GM21390 (cell line): ENCODE measurements around the gene B3GNT2.

Experiments used
- ATAC-seq: cut with Tn5 transposase; IDR thresholded peaks from one replicate; pipeline ENCODE4 v1.9.1; 2021; ENCODE audit not compliant: unreplicated experiment

Gene B3GNT2

DNA sequence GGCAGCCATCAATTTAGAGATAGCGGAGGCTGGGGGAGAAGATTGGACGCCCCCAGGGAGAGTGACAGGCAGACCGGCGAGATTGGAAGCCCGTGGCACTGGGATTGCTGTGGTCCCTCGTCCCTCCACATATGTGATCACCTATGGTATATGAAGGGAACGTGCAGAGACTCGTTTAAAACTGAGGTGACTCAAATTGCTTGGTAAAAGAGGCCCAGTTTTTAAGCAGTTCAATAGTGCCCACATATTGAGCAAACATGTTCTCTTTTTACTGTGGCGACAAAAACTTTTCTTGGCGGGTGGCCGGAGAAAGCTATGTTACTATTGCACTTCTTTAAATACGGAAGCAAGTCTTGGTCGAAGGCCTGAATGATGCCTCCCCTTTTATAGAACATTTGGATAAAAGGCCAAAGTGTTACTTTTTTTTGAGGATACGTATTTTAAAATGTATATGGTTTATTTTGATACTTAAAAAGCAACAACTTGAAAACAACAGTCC lies 9.1 kb downstream of the B3GNT2 start:
- no peak for ATAC-seq

DNA sequence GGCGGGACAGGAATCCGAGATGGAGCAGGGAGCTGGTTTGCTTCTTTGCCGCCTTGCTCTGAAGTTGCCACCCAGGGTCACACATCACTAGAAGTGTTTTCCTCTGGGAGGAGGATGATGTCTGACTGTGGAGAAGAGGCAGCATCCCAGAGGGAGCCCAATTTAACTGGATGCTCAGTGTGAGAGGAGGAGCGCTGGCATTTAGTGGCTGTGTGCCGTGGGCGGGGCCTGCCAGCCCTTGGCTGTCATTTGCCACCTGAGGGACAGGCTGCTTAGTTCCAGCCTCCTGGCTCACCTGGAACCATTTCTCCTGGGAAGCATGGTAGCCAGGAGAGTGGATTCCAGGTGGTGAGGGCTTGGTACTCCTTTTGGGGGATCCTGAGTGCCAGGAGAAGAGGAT lies 9.6 kb downstream of the B3GNT2 start:
- ATAC-seq = no peak

DNA sequence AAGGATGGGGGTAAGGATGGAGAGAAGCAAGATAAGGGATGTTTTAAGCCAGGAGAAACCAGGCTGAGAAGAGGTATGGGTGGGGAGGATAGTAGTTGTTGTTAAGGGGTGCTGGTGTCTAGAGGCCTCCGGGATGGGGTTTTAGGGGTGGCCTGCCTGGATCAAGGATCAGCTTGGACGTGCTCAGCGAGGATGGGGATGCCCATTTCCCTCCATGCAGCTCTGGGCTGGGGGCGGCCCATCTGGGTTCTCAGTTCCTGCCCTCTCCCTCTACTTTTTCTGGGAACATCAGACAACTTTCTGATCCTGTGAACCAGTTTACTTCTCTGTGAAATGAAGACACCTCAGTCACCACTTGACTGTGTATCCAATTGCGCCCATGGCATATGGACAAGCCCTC lies 10.1 kb downstream of the B3GNT2 start:
- no peak for ATAC-seq

DNA sequence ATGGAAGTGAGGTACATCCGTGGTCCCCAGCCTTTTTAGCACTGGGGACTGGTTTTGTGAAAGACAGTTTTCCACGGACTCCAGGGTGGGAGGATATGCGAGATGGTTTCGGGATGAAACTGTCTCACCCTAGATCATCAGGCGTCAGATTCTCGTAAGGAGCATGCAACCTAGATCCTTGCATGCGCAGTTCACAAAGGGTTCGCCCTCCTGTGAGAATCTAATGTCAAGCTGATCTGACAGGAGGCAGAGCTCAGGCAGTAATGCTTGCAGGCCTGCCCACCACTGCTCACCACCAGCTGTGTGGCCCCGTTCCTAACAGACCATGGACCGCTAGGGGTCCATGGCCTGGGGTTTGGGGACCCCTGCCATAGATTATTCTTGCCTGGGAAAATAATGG lies 11.6 kb downstream of the B3GNT2 start:
- ATAC-seq = no peak

DNA sequence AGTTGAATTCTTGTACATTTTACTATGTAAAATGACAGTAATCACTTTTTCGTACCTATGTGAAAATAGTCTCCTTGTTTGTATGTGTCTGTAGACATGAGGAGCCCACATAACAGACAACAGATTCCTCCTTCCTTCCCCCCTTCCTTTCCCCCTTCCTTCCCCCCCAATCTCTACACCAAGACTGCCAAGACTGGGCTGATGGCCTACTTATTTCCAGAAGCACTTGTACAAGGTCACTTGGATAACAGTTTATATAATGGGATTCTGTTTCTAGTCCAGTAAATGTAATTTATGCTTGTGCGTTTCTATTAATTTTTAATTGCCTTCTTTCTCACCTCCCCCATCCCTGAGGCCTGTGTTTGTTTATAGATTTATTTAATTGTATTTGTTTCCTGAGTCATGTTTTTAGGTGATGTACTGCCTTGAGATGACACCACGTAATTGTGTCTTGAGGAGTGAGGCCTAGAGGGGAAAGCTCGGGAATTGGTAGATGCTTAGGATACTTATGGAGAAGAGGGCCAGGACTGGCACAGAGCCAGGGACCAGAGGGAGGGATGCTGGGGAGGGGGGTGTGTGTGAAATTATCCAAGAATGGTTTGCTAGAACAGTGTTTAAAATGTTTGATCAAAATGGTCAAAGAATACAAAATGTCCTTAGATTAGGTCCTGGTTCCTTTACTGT lies 12.3 kb downstream of the B3GNT2 start:
- no peak for ATAC-seq

DNA sequence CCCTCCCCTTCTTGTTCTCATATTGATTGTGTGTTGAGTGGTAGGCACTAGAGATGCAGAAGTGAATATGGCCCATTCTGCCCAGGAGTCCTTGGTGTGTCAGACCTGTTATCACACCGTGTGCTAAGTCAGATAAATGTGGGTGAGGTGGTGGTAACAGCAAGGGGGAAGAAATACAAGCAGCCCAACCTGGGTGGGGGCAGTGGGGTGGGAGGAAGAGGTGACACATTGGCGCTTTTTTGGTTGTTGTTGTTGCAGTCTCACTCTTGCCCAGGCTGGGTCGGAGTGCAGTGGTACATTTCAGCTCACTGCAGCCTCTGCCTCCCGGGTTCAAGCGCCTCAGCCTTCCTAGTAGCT lies 12.8 kb downstream of the B3GNT2 start:
- no peak for ATAC-seq

DNA sequence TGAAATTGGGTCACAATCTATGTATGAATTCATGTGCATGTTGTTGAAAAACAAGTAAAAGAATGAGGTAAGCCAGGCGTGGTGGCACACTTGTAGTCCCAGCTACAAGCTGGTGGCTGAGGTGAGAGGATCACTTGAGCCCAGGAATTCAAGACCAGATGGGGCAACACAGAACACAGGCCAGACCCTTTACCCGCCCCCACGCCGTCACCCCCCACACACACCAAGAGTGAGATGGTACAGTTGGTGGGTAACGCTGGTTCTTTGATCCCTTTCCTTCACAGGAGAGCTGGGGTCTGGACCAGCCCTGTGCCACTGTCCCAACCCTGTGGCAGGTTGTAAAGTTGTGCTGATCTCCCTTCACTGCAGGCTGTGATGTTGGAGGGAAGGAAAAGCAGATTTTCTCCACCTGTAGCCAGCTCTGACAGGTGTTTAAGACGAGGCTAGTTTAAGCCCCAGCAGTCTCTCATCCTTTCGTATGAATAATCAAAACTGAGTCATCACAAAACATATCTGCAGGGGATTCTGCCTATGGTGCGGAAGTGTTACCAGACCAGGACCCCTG lies 13.6 kb downstream of the B3GNT2 start:
- ATAC-seq = no peak

DNA sequence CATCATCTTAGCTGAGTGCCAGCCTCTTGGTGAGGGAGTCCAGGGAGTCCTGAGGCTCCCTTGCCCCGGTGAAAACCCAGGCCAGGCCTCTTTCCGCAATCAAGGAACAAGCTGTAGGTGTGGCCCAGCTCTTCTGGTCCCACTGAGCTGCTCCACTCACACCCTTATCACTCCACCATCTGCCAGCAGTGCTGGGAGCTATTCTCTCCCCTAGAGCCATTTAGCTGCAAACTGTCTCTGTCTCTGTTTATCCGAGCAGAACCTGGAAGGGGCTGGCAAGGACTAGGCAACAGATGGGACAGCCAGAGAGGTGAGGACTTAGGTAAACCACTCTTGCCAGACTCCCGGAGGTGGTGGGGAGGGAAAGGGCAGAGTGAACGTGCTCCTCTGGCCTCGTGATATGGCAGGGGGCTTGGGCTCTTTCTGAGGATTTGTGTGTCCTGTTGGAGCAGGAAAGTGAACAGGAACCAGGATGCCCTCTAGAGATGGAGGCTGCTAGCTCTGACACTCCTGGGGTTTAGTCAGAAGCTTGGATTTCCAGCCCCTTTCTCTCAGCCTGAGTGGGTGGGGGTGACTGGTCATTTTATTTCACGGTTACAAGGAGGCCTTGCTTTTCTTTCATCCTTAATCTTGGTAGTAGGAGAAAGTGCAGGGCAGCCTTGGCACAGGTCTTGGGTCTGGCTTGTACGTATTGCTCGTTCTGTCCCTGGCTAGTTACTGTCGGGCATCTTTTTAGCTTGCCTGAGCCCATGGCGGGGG lies 19.6 kb downstream of the B3GNT2 start:
- ATAC-seq = no peak

DNA sequence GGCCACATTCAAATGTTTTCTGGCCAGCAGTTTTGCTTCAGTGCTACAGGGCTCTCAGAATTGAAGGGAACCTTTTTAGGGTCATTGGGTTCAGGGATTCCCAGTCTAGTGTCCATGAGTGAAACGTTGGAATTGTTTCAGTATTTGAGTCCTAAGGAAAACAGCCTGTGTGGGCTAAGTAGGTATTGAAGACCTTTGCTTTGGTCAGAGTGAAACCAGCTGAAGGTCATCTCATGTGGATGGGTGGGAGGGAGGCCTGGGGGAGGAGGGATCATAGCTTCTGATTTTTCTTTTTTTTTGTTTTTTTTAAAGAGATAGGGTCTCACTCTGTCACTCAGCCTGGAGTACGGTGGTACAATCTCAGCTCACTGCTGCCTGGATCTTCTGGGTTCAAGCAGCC lies 20.2 kb downstream of the B3GNT2 start:
- no peak for ATAC-seq

DNA sequence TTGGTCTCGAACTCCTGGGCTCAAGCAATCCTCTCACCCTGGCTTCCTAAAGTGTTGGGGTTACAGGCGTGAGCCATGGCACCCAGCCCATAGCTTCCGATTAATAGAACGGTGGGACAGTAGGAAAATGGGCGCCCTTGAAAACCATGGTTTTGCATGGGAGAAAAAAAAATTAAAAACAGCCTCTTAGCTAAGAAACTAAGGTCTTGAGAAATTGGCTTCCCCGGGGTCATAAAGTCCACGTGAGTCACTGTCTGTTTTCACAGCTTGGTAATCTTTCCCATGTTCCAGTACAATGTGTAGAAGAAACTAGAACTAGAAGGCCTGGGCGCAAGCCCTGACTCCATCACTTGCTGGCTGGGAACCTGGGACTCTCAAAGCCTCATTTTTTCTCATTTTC lies 20.7 kb downstream of the B3GNT2 start:
- ATAC-seq = no peak

DNA sequence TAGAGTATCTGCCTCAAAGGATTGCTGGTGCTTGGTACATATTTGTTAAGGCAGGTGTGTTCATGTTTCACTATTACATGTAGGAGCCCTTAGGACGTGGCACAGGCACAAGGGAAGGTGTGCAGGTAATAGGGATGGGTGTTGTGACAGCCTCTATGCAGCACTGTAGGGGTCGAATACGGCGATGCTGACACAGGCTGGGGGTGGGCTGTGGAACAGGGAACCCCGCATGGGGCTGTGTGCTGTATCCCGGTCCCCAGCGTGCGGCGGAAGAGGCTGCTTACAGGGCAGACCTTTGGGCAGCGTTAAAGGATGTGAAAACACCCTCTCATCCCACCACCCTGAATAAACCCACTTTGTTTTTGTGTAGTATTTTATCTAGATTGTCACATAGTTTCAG lies 21.5 kb downstream of the B3GNT2 start:
- no peak for ATAC-seq

DNA sequence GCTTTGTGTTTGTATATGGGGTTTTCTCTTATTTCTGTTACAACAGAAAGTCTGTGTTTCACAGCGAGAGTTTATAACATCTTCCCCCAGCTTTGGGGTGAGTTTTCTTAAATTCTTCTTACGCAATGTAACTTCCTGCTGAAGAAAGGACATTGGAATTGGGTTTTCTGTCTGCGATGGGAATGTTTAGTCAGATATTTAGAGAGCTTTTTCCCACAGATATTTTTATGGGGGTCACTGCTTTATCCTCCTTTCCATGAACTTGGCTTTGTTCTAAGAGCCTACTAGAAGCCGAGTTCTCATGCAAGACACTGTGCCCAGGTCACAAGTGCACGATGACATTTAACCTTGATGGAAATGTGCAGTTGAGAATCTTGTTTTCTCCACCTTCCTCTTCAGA lies 22.1 kb downstream of the B3GNT2 start:
- no peak for ATAC-seq

DNA sequence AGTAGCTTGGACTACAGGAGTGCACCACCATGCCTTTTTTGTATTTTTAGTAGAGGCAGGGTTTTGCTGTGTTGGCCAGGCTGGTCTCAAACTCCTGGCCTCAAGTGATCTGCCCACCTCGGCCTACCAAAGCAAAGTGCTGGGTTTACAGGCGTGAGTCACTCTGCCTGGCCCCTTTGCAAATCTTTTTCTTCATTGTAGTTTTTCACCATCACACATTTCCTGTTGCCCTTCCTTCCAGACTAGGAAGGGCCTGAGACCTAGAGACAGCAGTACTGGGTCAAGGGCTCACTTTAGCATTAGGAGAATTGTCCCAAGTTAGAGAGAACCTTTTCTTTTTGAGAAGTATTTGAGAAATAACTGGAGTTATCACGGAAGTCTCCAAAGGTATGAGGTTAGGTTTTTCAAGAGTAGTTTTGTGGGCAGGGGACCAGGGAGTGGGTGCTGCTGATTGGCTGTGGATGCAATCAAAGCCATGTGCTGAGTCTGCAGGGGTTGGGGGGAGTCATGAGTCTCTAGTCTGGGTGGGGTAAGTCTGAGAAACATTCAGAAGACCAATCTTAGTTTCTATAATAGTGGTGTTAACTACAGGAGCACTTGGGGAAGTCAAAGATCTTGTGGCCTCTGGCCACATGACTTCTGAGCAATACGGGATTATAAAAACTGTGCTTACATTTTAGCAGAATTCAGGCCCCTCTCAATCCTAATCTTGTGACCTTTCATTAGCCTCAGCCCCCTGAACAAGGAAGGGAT lies 23.7 kb downstream of the B3GNT2 start:
- no peak for ATAC-seq

DNA sequence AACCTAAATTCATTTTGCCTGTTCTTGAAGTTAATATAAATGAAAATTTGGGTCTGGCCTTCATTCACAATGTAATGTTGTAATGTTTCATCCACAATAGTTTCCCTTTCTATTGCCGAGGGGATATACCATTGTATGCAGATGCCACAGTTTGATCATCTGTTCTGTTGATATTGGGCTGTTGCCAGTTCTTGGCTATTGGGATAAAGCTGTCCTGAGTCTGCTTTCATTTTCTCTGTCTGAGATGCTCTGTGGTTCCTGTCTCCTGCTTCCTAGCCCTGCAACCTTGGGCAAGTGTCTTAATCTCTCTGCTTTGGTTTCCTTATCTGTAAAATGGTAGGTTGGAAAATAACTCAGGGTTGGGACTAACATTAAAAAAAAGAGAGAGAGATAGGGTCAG lies 25.2 kb downstream of the B3GNT2 start:
- ATAC-seq = no peak

DNA sequence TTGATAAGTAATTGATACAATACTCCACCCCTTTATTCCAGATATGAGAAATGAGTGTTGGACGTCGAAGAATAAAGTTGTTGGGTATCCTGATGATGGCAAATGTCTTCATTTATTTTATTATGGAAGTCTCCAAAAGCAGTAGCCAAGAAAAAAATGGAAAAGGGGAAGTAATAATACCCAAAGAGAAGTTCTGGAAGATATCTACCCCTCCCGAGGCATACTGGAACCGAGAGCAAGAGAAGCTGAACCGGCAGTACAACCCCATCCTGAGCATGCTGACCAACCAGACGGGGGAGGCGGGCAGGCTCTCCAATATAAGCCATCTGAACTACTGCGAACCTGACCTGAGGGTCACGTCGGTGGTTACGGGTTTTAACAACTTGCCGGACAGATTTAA lies 26.3 kb downstream of the B3GNT2 start:
- no peak for ATAC-seq

DNA sequence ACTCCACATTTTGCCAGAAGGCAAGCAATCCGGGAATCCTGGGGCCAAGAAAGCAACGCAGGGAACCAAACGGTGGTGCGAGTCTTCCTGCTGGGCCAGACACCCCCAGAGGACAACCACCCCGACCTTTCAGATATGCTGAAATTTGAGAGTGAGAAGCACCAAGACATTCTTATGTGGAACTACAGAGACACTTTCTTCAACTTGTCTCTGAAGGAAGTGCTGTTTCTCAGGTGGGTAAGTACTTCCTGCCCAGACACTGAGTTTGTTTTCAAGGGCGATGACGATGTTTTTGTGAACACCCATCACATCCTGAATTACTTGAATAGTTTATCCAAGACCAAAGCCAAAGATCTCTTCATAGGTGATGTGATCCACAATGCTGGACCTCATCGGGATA lies 26.8 kb downstream of the B3GNT2 start:
- ATAC-seq = no peak

DNA sequence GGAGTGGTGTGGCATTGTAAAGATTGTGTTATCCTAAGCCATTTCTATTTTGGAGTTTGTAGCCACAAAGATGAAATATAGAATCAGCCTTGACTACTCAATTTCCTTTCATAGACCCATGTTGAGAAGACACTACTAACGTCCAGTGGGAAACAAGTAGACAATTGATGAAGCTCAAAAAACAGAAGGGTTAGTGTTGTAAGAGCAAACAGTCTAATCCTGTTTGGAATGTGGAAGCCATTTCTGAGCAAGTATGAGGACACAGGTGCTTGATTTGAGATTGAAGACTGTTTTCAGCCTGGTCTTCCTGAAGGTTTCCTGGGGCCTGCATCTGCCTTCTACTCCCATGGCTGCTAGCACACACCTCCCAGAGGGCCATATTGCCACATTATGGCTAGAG lies 29.1 kb downstream of the B3GNT2 start:
- no peak for ATAC-seq

DNA sequence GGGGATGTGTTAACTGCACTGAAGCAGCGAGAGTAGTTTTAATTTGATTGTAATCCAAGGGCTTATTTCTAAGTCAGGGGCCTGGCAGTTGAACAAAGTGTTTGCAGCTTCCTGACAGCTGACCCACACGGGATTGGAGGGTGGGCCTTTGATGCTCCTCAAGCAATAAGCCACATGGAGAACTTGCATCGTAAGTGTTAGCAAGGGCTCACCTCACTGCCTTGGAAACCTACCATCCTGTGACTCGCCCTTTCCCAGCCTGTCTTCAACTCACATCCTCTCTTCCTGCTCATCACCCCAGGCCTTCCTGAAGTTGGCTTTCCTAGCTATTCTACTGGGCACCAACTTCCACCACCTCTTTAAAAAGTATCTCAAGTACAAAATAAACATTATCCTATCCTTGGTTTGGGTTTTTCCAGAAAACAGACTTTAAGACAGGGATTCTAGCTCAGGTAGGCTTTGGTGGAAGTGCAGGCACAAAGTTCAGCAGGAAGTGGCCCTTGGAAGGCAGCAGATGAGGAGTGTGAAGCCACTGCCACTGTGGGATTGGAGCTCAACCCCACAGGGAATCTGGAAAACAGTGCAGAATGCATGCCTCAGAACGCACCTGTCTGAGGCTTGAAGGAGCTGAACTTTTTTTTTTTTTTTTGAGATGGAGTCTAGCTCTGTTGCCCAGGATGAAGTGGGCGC lies 31.6 kb downstream of the B3GNT2 start:
- ATAC-seq = no peak

DNA sequence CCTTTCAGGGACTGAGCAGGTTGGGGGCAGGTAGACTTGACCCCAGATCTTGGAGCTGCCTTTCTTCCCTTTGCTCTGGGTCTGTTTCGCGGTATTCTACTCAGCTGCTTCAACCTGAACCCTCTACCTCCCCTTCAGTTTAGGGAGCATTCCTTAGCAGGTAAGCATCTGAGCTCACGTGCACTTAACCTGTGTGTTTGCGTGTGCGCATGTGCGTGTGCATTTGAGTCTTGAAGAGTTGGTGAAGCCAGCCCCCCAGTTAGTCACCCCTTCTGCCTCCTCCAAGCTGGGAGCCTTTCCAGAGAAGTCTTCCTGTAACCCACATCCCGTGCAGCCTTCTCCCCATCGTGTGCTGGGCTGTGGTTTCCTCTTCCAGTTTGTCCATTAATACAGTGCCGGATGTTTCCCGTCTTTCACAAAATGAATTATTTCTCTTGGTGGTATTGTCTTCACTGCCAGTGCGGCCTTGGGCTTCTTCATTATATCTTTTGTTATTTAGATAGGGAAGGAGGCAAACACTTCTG lies 33.2 kb downstream of the B3GNT2 start:
- ATAC-seq = no peak

DNA sequence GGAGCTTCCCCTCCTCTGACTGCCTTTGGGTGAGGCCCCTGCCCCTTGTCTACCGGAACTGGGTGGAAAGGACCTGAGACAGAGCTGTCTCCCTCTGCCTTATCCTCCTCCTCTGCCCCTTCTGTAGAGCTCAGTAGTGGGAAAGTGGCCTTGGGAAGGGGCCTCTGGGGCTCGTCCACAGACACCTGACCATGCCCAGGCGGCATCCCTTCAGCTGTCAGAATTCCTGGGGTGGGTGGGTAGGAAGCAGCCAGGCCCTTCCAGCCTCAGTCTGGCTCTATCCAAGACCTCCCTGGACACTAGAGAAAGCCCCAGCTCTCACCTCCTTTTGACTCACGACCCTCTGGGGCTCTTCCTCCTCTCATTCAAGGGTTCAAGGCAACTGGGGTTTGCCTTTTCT lies 35.6 kb downstream of the B3GNT2 start:
- no peak for ATAC-seq
